CD14-positive monocyte (primary cell): ENCODE measurements around the gene PHACTR3. TPM values are rescaled to one million over a fixed set of nuclear protein-coding genes. Genes with fewer than 3 reads are reported as not detected.

Experiments
- DNase-seq, 3 donors: peaks; one replicate each; pipeline ENCODE4 v3.0.0-alpha.2; 2011 to 2022
- H2AFZ ChIP-seq: 2 replicates; pipeline ENCODE4 v1.6.0; 2012; ENCODE audit warnings: mild to moderate bottlenecking, low read depth, low read length, inconsistent platforms; ENCODE audit not compliant: insufficient read depth, poor library complexity, severe bottlenecking
- H3K27ac ChIP-seq, 2 donors: 1 replicate in 1 of 2; 2 replicates in 1 of 2; pipeline ENCODE4 v1.5.1; 2012 to 2013; ENCODE audit warnings: low read length in 2 of 2, control low read depth in 1 of 2, inconsistent platforms in 1 of 2, low read depth in 1 of 2, mild to moderate bottlenecking in 1 of 2
- H3K27me3 ChIP-seq, 2 donors: one replicate each; pipeline versions ENCODE4 v1.6.0 to v1.6.1; 2011 to 2013; ENCODE audit warnings: low read length in 2 of 2; ENCODE audit not compliant: control insufficient read depth in 2 of 2, insufficient read depth in 2 of 2
- H3K36me3 ChIP-seq, 2 donors: replicated peaks in 1 of 2; 1 replicate in 1 of 2; 2 replicates in 1 of 2; pipeline versions ENCODE4 v1.5.1 to v1.6.1; 2012 to 2013; ENCODE audit warnings: low read length in 2 of 2, control low read depth in 1 of 2, inconsistent platforms in 1 of 2, mild to moderate bottlenecking in 1 of 2; ENCODE audit not compliant: insufficient read depth in 2 of 2, control insufficient read depth in 1 of 2
- H3K4me1 ChIP-seq, 2 donors: 1 replicate in 1 of 2; 2 replicates in 1 of 2; pipeline versions ENCODE4 v1.5.1 to v1.6.1; 2012 to 2013; ENCODE audit warnings: low read length in 2 of 2, control low read depth in 1 of 2, inconsistent platforms in 1 of 2, mild to moderate bottlenecking in 1 of 2, moderate library complexity in 1 of 2; ENCODE audit not compliant: insufficient read depth in 2 of 2, control insufficient read depth in 1 of 2
- H3K4me2 ChIP-seq: replicated peaks from 2 replicates; pipeline ENCODE3; 2012; ENCODE audit warnings: low read length, moderate library complexity, mild to moderate bottlenecking; ENCODE audit not compliant: poor library complexity, severe bottlenecking; ENCODE audit errors: extremely low read depth
- H3K4me3 ChIP-seq, 3 experiments: fragments of 200-600 bp in 1 of 3; sonication (generic) in 1 of 3; replicated peaks in 1 of 3; 1 replicate in 2 of 3; 2 replicates in 1 of 3; pipeline ENCODE4 v1.5.1; 2011 to 2013; ENCODE audit warnings: low read length in 3 of 3, mild to moderate bottlenecking in 3 of 3, control low read depth in 2 of 3, low read depth in 2 of 3, inconsistent platforms in 1 of 3, moderate library complexity in 1 of 3
- H3K79me2 ChIP-seq: 2 replicates; pipeline ENCODE4 v1.6.0; 2012; ENCODE audit warnings: mild to moderate bottlenecking, control low read depth, inconsistent platforms, low read length, moderate library complexity; ENCODE audit not compliant: insufficient read depth
- H3K9ac ChIP-seq: 2 replicates; pipeline ENCODE4 v1.6.0; 2017; ENCODE audit warnings: low read length, mild to moderate bottlenecking; ENCODE audit not compliant: insufficient read depth, poor library complexity, severe bottlenecking
- H3K9me3 ChIP-seq, 2 donors: replicated peaks in 1 of 2; 1 replicate in 1 of 2; 2 replicates in 1 of 2; pipeline versions ENCODE4 v1.5.1 to v1.6.1; 2012 to 2013; ENCODE audit warnings: low read length in 2 of 2, control low read depth in 1 of 2; ENCODE audit not compliant: control insufficient read depth in 1 of 2, insufficient read depth in 1 of 2
- H4K20me1 ChIP-seq: 2 replicates; pipeline ENCODE4 v1.6.0; 2012; ENCODE audit warnings: mild to moderate bottlenecking, low read length, control low read depth, moderate library complexity; ENCODE audit not compliant: insufficient read depth
- H3K27ac Mint-ChIP-seq, 7 donors: one replicate each; pipeline ENCODE4 v1.8.0; 2020; ENCODE audit warnings: mild to moderate bottlenecking in 7 of 7, mixed read lengths in 7 of 7, moderate library complexity in 6 of 7, inconsistent platforms in 2 of 7
- H3K27me3 Mint-ChIP-seq, 3 donors: one replicate each; pipeline ENCODE4 v1.8.0; 2021 to 2022; ENCODE audit warnings: low read depth in 3 of 3, mild to moderate bottlenecking in 3 of 3, mixed read lengths in 3 of 3, moderate library complexity in 3 of 3, inconsistent platforms in 1 of 3
- H3K36me3 Mint-ChIP-seq, 2 donors: one replicate each; pipeline ENCODE4 v1.8.0; 2020; ENCODE audit warnings: mixed read lengths in 2 of 2, inconsistent platforms in 1 of 2, mild to moderate bottlenecking in 1 of 2
- H3K4me1 Mint-ChIP-seq: one replicate; pipeline ENCODE4 v1.8.0; 2020; ENCODE audit warnings: mild to moderate bottlenecking, mixed read lengths
- H3K4me3 Mint-ChIP-seq, 2 donors: one replicate each; pipeline ENCODE4 v1.8.0; 2020; ENCODE audit warnings: mild to moderate bottlenecking in 2 of 2, mixed read lengths in 2 of 2, moderate library complexity in 1 of 2
- H3K9me3 Mint-ChIP-seq, 7 donors: one replicate each; pipeline ENCODE4 v1.8.0; 2020 to 2022; ENCODE audit warnings: mixed read lengths in 7 of 7, mild to moderate bottlenecking in 6 of 7, moderate library complexity in 6 of 7, inconsistent platforms in 2 of 7
- CTCF ChIP-seq: fragments of 200-600 bp; IDR thresholded peaks from one replicate; pipeline ENCODE4 v1.8.0; 2022; ENCODE audit warnings: antibody characterized with exemption, mild to moderate bottlenecking
- WGBS: methylation state at CpG from one replicate; pipeline ENCODE4 v1.1.5; 2013; ENCODE audit warnings: missing lambda C conversion rate; ENCODE audit not compliant: insufficient coverage; 5-methylcytosine and 5-hydroxymethylcytosine counted together
- intact Hi-C, 2 donors: fragments of 100-400 bp; cut with micrococcal nuclease; formaldehyde crosslinking; loops; one replicate each; pipeline versions ENCODE4 v1.15.0 to v1.15.1; 2023
- polyA plus RNA-seq, 3 donors: library from polyadenylated mRNA; depleted of rRNA in 1 of 3; unstranded in 2 of 3; stranded (reverse) in 1 of 3; fragments of 300-500 nt in 2 of 3; fragments of >200 nt in 1 of 3; fragmentation: Illumina TruSeq in 2 of 3; gene quantifications; 1 replicate in 2 of 3; 2 replicates in 1 of 3; pipeline ENCODE4 v1.2.3, GENCODE V29; 2012 to 2021

The PHACTR3 gene
- polyA plus RNA-seq, 3 donors: 0.11 to 0.17 TPM; not detected in 1

DNA sequence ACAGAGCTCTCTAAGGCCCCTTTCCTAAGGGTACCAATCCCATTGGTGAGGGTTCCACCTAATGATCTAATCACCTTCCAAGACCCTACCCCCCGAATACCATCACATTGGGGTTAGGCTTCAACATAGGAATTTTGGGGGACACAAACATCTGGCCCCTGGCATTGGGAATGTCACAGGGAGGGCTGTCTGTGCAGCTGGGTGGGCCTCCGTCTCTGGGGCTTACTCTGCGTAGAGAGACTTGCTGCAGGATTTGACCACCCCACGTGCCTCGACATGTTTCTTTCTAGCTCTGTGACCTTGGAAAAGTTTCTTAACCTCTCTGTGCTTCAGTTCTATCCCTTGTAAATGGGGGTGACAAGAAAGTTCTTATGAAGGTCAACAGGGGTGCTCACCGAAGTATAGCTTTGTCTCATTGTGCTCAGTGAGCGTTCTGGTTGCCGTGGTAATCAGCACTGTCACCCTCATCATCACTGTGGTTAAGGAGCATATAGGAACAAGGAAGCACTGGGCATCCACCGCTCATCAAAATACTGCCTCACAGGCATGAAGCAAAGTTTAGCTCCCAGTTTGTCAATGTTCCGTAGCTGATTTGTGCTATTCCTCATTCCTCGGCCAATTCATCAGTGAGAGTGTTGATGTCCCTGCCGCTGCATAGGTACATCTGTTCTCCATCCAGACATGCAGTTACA is 176.3 kb downstream of the PHACTR3 start:
- Histone ChIP-seq H3K4me2 (no peak overlapping the region), H3K27ac (no peak overlapping the region), H3K4me3 (no peak overlapping the region), H3K9ac (no peak overlapping the region), H3K79me2 (no peaks in the 10 kb centered on the region), H3K9me3 (no peaks in the 10 kb centered on the region), H2AFZ (no peak overlapping the region), H3K36me3 (no peaks in the 10 kb centered on the region), H3K4me1 (peaks cover under 1 to 4% of the 10 kb centered on the region in 2 donors), H4K20me1 (no peaks in the 10 kb centered on the region), H3K27me3 (no peaks in the 10 kb centered on the region)
- peaks cover 0 to 3% (median 0%) of the 10 kb centered on the region in 7 donors for H3K9me3 Mint-ChIP-seq
- no peaks in the 10 kb centered on the region for H3K36me3 Mint-ChIP-seq
- H3K4me1 Mint-ChIP-seq: peaks cover 6% of the 10 kb centered on the region
- no peak overlapping the region for H3K27ac Mint-ChIP-seq
- H3K4me3 Mint-ChIP-seq: no peak overlapping the region
- TF ChIP-seq CTCF: no peak
- WGBS: 95% methylated on average over 9 of the region's 12 CpGs
- DNase-seq: no peak
- peaks cover 2 to 8% (median 3%) of the 10 kb centered on the region in 3 donors for H3K27me3 Mint-ChIP-seq
- intact Hi-C loops: no loop called here

DNA sequence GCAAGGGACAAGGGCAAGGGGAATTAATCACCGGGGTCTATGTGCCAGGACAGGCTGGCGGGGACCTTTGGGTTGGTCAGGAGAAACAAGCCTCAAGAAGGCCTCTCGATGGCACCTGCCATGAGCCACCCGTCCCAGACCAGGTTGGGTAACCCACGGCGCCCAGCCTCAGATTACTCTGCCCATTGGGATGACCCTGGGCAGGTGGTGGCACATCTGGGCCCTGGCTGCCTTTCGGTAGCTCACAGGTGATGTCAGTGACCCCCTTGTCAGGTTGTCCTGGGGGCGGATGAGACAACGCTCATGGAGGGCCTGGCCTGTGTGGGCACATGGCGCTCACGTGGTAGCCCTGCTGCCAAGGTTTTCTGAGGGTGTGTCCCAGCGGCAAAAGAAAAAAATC is 176.9 kb downstream of the PHACTR3 start:
- H3K9me3 ChIP-seq: no peaks in the 10 kb centered on the region
- 97% methylated on average over 7 of the region's 12 CpGs for WGBS

More for the DNA sequence above, 176.9 kb downstream of the PHACTR3 start:
- no peak overlapping the region for H3K27ac ChIP-seq
- H3K4me1 Mint-ChIP-seq: peaks cover 12% of the 10 kb centered on the region
- peaks cover 6 to 9% of the 10 kb centered on the region in 2 donors for H3K4me1 ChIP-seq
- H3K4me2 ChIP-seq: no peak overlapping the region
- no peaks in the 10 kb centered on the region for H3K79me2 ChIP-seq
- H3K27ac Mint-ChIP-seq: no peak overlapping the region
- no peaks in the 10 kb centered on the region for H3K36me3 ChIP-seq
- no peak overlapping the region for H3K4me3 ChIP-seq
- H3K9ac ChIP-seq: no peak overlapping the region
- peaks cover 2 to 7% (median 3%) of the 10 kb centered on the region in 3 donors for H3K27me3 Mint-ChIP-seq
- no peaks in the 10 kb centered on the region for H4K20me1 ChIP-seq
- TF ChIP-seq CTCF: no peak
- no peaks in the 10 kb centered on the region for H3K27me3 ChIP-seq
- H3K36me3 Mint-ChIP-seq: no peaks in the 10 kb centered on the region
- no peak overlapping the region for H3K4me3 Mint-ChIP-seq
- H3K9me3 Mint-ChIP-seq: peaks cover 0 to 3% (median 0%) of the 10 kb centered on the region in 7 donors
- intact Hi-C loops: no loop called here
- no peak overlapping the region for H2AFZ ChIP-seq
- DNase-seq: no peak
